HEK293 (cell line): ENCODE results near the gene CGGBP1.

Experiments
- CTCF ChIA-PET: fragments of 350-600 bp; formaldehyde crosslinking; extraction: SDS; loops from one replicate; lab custom pipeline; 2021; ENCODE audit warnings: antibody characterized with exemption; lab: Yijun Ruan, JAX
- POLR2A ChIA-PET: fragments of 300-600 bp; formaldehyde crosslinking; extraction: SDS; loops from one replicate; lab custom pipeline; 2020; ENCODE audit warnings: antibody characterized with exemption, inconsistent platforms; lab: Yijun Ruan, JAX
- H3K27ac ChIP-seq: fragments of 200-500 bp; sonication (Bioruptor generic); 2 replicates; pipeline ENCODE4 v1.5.1; 2014; ENCODE audit warnings: low read depth, low read length, control low read depth, inconsistent platforms; ENCODE audit errors: extremely low read depth
- H3K36me3 ChIP-seq, 2 experiments: fragments of 200-500 bp in 1 of 2; sonication (Bioruptor generic) in 1 of 2; 1 replicate in 1 of 2; 2 replicates in 1 of 2; pipeline ENCODE4 v1.5.1; 2014 to 2017; ENCODE audit warnings: inconsistent platforms in 2 of 2, low read length in 2 of 2; ENCODE audit not compliant: control insufficient read depth in 2 of 2, insufficient read depth in 1 of 2
- H3K4me1 ChIP-seq: fragments of 200-500 bp; sonication (Bioruptor generic); 2 replicates; pipeline ENCODE4 v1.5.1; 2014; ENCODE audit warnings: mild to moderate bottlenecking, low read length, inconsistent platforms; ENCODE audit not compliant: control insufficient read depth, insufficient read depth
- H3K4me3 ChIP-seq: 2 replicates; pipeline ENCODE4 v1.5.1; 2011; ENCODE audit warnings: low read depth, mild to moderate bottlenecking, control low read depth, low read length, moderate library complexity
- H3K9me3 ChIP-seq: fragments of 200-500 bp; sonication (Bioruptor generic); 2 replicates; pipeline ENCODE4 v1.5.1; 2014; ENCODE audit warnings: low read depth, low read length, inconsistent platforms; ENCODE audit not compliant: control insufficient read depth, insufficient read depth
- ATF2 ChIP-seq: fragments of 450-650 bp; formaldehyde crosslinking; IDR thresholded peaks from 2 replicates; pipeline ENCODE4 v1.5.1; 2016; ENCODE audit warnings: missing biosample characterization, missing genetic modification characterization, low read depth
- EGR2 ChIP-seq: fragments of 450-650 bp; formaldehyde crosslinking; IDR thresholded peaks from 2 replicates; pipeline ENCODE4 v1.5.1; 2016; ENCODE audit warnings: low read depth, missing biosample characterization, missing genetic modification characterization
- FEZF1 ChIP-seq: fragments of 450-650 bp; formaldehyde crosslinking; IDR thresholded peaks from 2 replicates; pipeline ENCODE4 v1.5.1; 2016; ENCODE audit warnings: missing biosample characterization, missing genetic modification characterization
- MYNN ChIP-seq: fragments of 450-650 bp; formaldehyde crosslinking; IDR thresholded peaks from 2 replicates; pipeline ENCODE4 v1.5.1; 2016; ENCODE audit warnings: missing biosample characterization, missing genetic modification characterization, borderline replicate concordance
- ZBTB1 ChIP-seq: fragments of 450-650 bp; formaldehyde crosslinking; IDR thresholded peaks from 2 replicates; pipeline ENCODE4 v1.5.1; 2016; ENCODE audit warnings: missing biosample characterization, missing genetic modification characterization
- ZBTB20 ChIP-seq: fragments of 450-650 bp; formaldehyde crosslinking; IDR thresholded peaks from 2 replicates; pipeline ENCODE4 v1.5.1; 2016; ENCODE audit warnings: missing biosample characterization, missing genetic modification characterization
- ZFP41 ChIP-seq: fragments of 450-650 bp; formaldehyde crosslinking; IDR thresholded peaks from 2 replicates; pipeline ENCODE4 v1.5.1; 2016; ENCODE audit warnings: missing biosample characterization, missing genetic modification characterization, borderline replicate concordance
- ZFP69B ChIP-seq: fragments of 450-650 bp; formaldehyde crosslinking; IDR thresholded peaks from 2 replicates; pipeline ENCODE4 v1.5.1; 2016; ENCODE audit warnings: missing biosample characterization, missing genetic modification characterization
- ZNF16 ChIP-seq: fragments of 450-650 bp; formaldehyde crosslinking; IDR thresholded peaks from 2 replicates; pipeline ENCODE4 v1.5.1; 2016; ENCODE audit warnings: low read depth, missing biosample characterization, missing genetic modification characterization
- ZNF19 ChIP-seq: fragments of 450-650 bp; formaldehyde crosslinking; IDR thresholded peaks from 2 replicates; pipeline ENCODE4; 2016; ENCODE audit warnings: missing biosample characterization, missing genetic modification characterization, low read depth
- ZNF514 ChIP-seq: fragments of 450-650 bp; formaldehyde crosslinking; IDR thresholded peaks from 2 replicates; pipeline ENCODE4 v1.5.1; 2016; ENCODE audit warnings: missing biosample characterization, missing genetic modification characterization
- ZNF529 ChIP-seq: fragments of 450-650 bp; formaldehyde crosslinking; IDR thresholded peaks from 2 replicates; pipeline ENCODE4 v1.5.1; 2017; ENCODE audit warnings: missing genetic modification characterization, missing biosample characterization; ENCODE audit not compliant: insufficient replicate concordance
- ZNF791 ChIP-seq: fragments of 450-650 bp; formaldehyde crosslinking; IDR thresholded peaks from 2 replicates; pipeline ENCODE4 v1.5.1; 2016; ENCODE audit warnings: missing biosample characterization, missing genetic modification characterization
- ZSCAN18 ChIP-seq: fragments of 450-650 bp; formaldehyde crosslinking; IDR thresholded peaks from 2 replicates; pipeline ENCODE4 v1.5.1; 2016; ENCODE audit warnings: missing biosample characterization, missing genetic modification characterization
- TF ChIP-seq, protein P1 (sequence below): fragments of 450-650 bp; formaldehyde crosslinking; IDR thresholded peaks from 2 replicates; pipeline ENCODE4 v1.5.1; 2016; ENCODE audit warnings: missing biosample characterization, missing genetic modification characterization
- TF ChIP-seq, protein P2 (sequence below): fragments of 450-650 bp; formaldehyde crosslinking; IDR thresholded peaks from 2 replicates; pipeline ENCODE4 v1.5.1; 2016; ENCODE audit warnings: missing biosample characterization, missing genetic modification characterization
- TF ChIP-seq, protein P3 (sequence below): fragments of 450-650 bp; formaldehyde crosslinking; conservative IDR thresholded peaks from 2 replicates; pipeline ENCODE4 v1.5.1; 2016; ENCODE audit warnings: low read depth, missing biosample characterization, missing genetic modification characterization
- TF ChIP-seq, protein P4 (sequence below): fragments of 450-650 bp; formaldehyde crosslinking; IDR thresholded peaks from 2 replicates; pipeline ENCODE4 v1.5.1; 2017; ENCODE audit warnings: missing biosample characterization, missing genetic modification characterization
- TF ChIP-seq, protein P5 (sequence below): fragments of 450-650 bp; formaldehyde crosslinking; IDR thresholded peaks from 2 replicates; pipeline ENCODE4 v1.5.1; 2017; ENCODE audit warnings: missing biosample characterization, missing genetic modification characterization

CGGBP1 gene

GRCh38 chr3:88092270-88092669 lies 33.5 kb upstream of the CGGBP1 start (continued):
- TF ChIP-seq ZNF19 (tag by site-specific recombination) (no peak), ZSCAN18 (tag by site-specific recombination) (no peak), ZFP69B (tag by site-specific recombination) (no peak), ZBTB20 (tag by site-specific recombination) (no peak), ZNF514 (tag by site-specific recombination) (no peak), ZNF529 (no peak), ZNF791 (tag by site-specific recombination) (no peak)
- TF ChIP-seq, protein P1, sequence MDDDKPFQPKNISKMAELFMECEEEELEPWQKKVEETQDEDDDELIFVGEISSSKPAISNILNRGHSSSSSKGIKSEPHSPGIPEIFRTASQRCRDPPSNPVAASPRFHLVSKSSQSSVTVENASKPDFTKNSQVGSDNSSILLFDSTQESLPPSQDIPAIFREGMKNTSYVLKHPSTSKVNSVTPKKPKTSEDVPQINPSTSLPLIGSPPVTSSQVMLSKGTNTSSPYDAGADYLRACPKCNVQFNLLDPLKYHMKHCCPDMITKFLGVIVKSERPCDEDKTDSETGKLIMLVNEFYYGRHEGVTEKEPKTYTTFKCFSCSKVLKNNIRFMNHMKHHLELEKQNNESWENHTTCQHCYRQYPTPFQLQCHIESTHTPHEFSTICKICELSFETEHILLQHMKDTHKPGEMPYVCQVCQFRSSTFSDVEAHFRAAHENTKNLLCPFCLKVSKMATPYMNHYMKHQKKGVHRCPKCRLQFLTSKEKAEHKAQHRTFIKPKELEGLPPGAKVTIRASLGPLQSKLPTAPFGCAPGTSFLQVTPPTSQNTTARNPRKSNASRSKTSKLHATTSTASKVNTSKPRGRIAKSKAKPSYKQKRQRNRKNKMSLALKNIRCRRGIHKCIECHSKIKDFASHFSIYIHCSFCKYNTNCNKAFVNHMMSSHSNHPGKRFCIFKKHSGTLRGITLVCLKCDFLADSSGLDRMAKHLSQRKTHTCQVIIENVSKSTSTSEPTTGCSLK, result no peak
- TF ChIP-seq, protein P2, sequence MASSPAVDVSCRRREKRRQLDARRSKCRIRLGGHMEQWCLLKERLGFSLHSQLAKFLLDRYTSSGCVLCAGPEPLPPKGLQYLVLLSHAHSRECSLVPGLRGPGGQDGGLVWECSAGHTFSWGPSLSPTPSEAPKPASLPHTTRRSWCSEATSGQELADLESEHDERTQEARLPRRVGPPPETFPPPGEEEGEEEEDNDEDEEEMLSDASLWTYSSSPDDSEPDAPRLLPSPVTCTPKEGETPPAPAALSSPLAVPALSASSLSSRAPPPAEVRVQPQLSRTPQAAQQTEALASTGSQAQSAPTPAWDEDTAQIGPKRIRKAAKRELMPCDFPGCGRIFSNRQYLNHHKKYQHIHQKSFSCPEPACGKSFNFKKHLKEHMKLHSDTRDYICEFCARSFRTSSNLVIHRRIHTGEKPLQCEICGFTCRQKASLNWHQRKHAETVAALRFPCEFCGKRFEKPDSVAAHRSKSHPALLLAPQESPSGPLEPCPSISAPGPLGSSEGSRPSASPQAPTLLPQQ (tag by site-specific recombination), result no peak

DNA sequence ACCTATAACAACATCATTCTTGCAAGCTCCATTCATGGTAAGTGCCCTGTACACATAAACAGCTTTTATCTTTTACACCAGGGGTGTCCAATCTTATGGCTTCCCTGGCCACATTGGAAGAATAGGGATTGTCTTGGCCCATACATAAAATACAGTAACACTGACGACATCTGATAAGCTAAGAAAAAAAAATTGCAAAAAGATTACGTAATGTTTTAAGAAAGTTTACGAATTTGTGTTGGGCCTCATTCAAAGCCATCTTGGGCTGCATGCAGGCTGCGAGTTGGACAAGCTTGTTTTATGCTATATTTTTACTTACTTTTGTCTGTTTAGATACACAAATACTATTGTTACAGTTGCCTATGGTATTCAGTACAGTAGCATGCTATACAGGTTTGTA lies 31.9 kb upstream of the CGGBP1 start:
- POLR2A ChIA-PET, result no interaction called here
- peak; percentile 51 for TF ChIP-seq ATF2
- TF ChIP-seq, protein P3, sequence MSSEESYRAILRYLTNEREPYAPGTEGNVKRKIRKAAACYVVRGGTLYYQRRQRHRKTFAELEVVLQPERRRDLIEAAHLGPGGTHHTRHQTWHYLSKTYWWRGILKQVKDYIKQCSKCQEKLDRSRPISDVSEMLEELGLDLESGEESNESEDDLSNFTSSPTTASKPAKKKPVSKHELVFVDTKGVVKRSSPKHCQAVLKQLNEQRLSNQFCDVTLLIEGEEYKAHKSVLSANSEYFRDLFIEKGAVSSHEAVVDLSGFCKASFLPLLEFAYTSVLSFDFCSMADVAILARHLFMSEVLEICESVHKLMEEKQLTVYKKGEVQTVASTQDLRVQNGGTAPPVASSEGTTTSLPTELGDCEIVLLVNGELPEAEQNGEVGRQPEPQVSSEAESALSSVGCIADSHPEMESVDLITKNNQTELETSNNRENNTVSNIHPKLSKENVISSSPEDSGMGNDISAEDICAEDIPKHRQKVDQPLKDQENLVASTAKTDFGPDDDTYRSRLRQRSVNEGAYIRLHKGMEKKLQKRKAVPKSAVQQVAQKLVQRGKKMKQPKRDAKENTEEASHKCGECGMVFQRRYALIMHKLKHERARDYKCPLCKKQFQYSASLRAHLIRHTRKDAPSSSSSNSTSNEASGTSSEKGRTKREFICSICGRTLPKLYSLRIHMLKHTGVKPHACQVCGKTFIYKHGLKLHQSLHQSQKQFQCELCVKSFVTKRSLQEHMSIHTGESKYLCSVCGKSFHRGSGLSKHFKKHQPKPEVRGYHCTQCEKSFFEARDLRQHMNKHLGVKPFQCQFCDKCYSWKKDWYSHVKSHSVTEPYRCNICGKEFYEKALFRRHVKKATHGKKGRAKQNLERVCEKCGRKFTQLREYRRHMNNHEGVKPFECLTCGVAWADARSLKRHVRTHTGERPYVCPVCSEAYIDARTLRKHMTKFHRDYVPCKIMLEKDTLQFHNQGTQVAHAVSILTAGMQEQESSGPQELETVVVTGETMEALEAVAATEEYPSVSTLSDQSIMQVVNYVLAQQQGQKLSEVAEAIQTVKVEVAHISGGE (tag by site-specific recombination), result no peak
- Histone ChIP-seq H3K9me3 (no peaks in the 10 kb centered on the region), H3K36me3 (peaks cover 0 to 25% of the 10 kb centered on the region in 2 experiments; a peak in 2 of 3 replicates), H3K4me1 (no peaks in the 10 kb centered on the region), H3K4me3 (no peak overlapping the region), H3K27ac (no peak overlapping the region)
- CTCF ChIA-PET, result interaction anchor here (1.5 kb wide), 1 partner anchor 22 kb away, joined by 3 read pairs; no protein-coding TSS in a partner anchor

DNA sequence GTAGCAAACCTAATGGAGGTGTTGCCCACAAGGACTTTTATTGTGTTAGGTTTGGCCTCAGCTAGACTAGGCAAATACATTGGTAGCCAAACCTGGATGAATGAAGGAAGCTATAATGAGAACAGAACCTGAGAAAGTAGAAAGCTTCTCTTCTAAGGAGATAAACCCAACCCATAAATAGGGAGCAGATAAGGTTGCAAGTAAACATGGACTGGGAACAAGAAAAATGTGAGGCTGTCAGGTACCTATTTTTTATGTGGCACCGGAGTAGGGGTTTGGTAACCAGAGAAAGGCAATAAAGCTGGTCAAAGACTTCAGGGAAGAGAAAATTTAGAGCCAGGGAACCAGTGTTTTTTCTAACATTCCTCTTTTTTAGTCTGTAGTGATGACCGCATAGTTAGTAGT lies 25.3 kb upstream of the CGGBP1 start:
- ChIA-PET POLR2A (no interaction called here), CTCF (no interaction called here)
- H3K27ac ChIP-seq, result no peak overlapping the region
- H3K9me3 ChIP-seq, result no peaks in the 10 kb centered on the region
- no peak overlapping the region for H3K4me3 ChIP-seq
- peaks cover 0 to 11% of the 10 kb centered on the region in 2 experiments; a peak in 2 of 3 replicates for H3K36me3 ChIP-seq
- no peaks in the 10 kb centered on the region for H3K4me1 ChIP-seq
- TF ChIP-seq, protein P4, sequence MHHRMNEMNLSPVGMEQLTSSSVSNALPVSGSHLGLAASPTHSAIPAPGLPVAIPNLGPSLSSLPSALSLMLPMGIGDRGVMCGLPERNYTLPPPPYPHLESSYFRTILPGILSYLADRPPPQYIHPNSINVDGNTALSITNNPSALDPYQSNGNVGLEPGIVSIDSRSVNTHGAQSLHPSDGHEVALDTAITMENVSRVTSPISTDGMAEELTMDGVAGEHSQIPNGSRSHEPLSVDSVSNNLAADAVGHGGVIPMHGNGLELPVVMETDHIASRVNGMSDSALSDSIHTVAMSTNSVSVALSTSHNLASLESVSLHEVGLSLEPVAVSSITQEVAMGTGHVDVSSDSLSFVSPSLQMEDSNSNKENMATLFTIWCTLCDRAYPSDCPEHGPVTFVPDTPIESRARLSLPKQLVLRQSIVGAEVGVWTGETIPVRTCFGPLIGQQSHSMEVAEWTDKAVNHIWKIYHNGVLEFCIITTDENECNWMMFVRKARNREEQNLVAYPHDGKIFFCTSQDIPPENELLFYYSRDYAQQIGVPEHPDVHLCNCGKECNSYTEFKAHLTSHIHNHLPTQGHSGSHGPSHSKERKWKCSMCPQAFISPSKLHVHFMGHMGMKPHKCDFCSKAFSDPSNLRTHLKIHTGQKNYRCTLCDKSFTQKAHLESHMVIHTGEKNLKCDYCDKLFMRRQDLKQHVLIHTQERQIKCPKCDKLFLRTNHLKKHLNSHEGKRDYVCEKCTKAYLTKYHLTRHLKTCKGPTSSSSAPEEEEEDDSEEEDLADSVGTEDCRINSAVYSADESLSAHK (tag by site-specific recombination), result no peak
- TF ChIP-seq EGR2 (no peak), ZNF16 (tag by site-specific recombination) (no peak), ZNF514 (tag by site-specific recombination) (no peak), FEZF1 (no peak), ZFP41 (tag by site-specific recombination) (no peak), ZBTB1 (no peak), MYNN (tag by site-specific recombination) (peak; percentile 51; the same call in 1 of the 2 replicates)
- TF ChIP-seq, protein P5, sequence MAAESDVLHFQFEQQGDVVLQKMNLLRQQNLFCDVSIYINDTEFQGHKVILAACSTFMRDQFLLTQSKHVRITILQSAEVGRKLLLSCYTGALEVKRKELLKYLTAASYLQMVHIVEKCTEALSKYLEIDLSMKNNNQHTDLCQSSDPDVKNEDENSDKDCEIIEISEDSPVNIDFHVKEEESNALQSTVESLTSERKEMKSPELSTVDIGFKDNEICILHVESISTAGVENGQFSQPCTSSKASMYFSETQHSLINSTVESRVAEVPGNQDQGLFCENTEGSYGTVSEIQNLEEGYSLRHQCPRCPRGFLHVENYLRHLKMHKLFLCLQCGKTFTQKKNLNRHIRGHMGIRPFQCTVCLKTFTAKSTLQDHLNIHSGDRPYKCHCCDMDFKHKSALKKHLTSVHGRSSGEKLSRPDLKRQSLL (tag by site-specific recombination), result no peak
